GM12865 (cell line): Measurements from ENCODE around the gene PLAC8L1.

ENCODE experiments used
- DNase-seq: peaks from one replicate; pipeline ENCODE4 v3.0.0; 2010; ENCODE audit warnings: low read depth
- H3K4me3 ChIP-seq: 2 replicates; pipeline ENCODE4 v1.5.1; 2011; ENCODE audit warnings: mild to moderate bottlenecking, low read depth, low read length, control low read depth
- TF ChIP-seq, protein P1 (sequence below): IDR thresholded peaks from 2 replicates; pipeline ENCODE4 v1.5.1; 2011; ENCODE audit warnings: low read length, control low read depth, low read depth, inconsistent platforms; ENCODE audit not compliant: insufficient read depth; ENCODE audit errors: missing control alignments

The PLAC8L1 gene

GRCh38 chr5:146072595-146072994, 32.8 kb downstream of the PLAC8L1 start:
- no peak for DNase-seq

GRCh38 chr5:146071171-146071570, 34.2 kb downstream of the PLAC8L1 start:
- H3K4me3 ChIP-seq = no peak overlapping the region
- DNase-seq = no peak
- TF ChIP-seq, protein P1, sequence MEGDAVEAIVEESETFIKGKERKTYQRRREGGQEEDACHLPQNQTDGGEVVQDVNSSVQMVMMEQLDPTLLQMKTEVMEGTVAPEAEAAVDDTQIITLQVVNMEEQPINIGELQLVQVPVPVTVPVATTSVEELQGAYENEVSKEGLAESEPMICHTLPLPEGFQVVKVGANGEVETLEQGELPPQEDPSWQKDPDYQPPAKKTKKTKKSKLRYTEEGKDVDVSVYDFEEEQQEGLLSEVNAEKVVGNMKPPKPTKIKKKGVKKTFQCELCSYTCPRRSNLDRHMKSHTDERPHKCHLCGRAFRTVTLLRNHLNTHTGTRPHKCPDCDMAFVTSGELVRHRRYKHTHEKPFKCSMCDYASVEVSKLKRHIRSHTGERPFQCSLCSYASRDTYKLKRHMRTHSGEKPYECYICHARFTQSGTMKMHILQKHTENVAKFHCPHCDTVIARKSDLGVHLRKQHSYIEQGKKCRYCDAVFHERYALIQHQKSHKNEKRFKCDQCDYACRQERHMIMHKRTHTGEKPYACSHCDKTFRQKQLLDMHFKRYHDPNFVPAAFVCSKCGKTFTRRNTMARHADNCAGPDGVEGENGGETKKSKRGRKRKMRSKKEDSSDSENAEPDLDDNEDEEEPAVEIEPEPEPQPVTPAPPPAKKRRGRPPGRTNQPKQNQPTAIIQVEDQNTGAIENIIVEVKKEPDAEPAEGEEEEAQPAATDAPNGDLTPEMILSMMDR = no peak

More at GRCh38 chr5:146072595-146072994, 32.8 kb downstream of the PLAC8L1 start:
- TF ChIP-seq, protein P1 = no peak
- H3K4me3 ChIP-seq = no peak overlapping the region

- no peak overlapping the region for H3K4me3 ChIP-seq
- DNase-seq = no peak
- TF ChIP-seq, protein P1 = no peak
Observed at GRCh38 chr5:146070746-146071145, 34.6 kb downstream of the PLAC8L1 start.

GRCh38 chr5:146069780-146070099, 35.6 kb downstream of the PLAC8L1 start:
- peak; percentile 44 for DNase-seq
- TF ChIP-seq, protein P1 = no peak
- H3K4me3 ChIP-seq = no peak overlapping the region

- TF ChIP-seq, protein P1 = no peak
- no peak overlapping the region for H3K4me3 ChIP-seq
- DNase-seq = peak; percentile 54
Observed at GRCh38 chr5:146068977-146069779, 36.2 kb downstream of the PLAC8L1 start.

- no peak for DNase-seq
- TF ChIP-seq, protein P1 = no peak
- no peak overlapping the region for H3K4me3 ChIP-seq
Observed at GRCh38 chr5:146068206-146068605, 37.2 kb downstream of the PLAC8L1 start.

DNA sequence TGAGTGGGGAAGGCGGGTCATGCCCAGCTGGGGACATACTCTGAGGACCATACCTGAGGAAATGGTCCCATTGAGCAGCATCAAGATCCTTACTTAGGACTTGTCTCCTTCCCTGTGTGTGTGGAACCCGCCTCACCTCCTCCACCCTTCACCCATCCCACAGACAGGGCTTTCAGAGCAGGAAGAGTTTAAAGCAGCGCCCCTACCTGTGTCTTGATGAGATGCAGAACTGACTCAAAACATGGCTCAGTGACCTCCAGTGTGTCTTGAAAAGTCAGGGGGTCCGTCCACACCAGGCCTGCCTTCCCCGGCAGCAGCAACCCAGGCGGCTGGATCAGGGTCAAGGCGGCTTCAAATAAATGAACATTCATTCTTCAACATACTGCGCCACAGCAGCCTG, 38.4 kb downstream of the PLAC8L1 start:
- no peak overlapping the region for H3K4me3 ChIP-seq
- TF ChIP-seq, protein P1 = no peak
- no peak for DNase-seq
